Uterus (tissue), 4 donors: Measurements from ENCODE around the gene MYPOP. TPM values are rescaled to one million over a fixed set of nuclear protein-coding genes. Genes with fewer than 3 reads are reported as not detected.

Experiments used
- DNase-seq, 2 donors: peaks; one replicate each; pipeline ENCODE4 v3.0.0-alpha.2; 2019 to 2020
- H3K27ac ChIP-seq, 2 donors: fragments of 200-600 bp; sonication (generic); 1 replicate in 1 of 2; 2 replicates in 1 of 2; pipeline ENCODE4 v1.5.1; 2016 to 2018
- H3K27me3 ChIP-seq, 2 donors: fragments of 200-600 bp; sonication (generic); one replicate each; pipeline ENCODE4 v1.5.1; 2018 to 2019; ENCODE audit warnings: control low read depth in 1 of 2
- H3K36me3 ChIP-seq, 2 donors: fragments of 200-600 bp; sonication (generic); one replicate each; pipeline ENCODE4 v1.5.1; 2019; ENCODE audit warnings: control low read depth in 1 of 2
- H3K4me1 ChIP-seq, 2 donors: fragments of 200-600 bp; sonication (generic); one replicate each; pipeline ENCODE4 v1.5.1; 2018 to 2019; ENCODE audit warnings: control low read depth in 1 of 2
- H3K4me3 ChIP-seq, 2 donors: fragments of 200-600 bp; sonication (generic); 1 replicate in 1 of 2; 2 replicates in 1 of 2; pipeline ENCODE4 v1.5.1; 2018 to 2019; ENCODE audit warnings: mild to moderate bottlenecking in 1 of 2
- H3K9me3 ChIP-seq, 2 donors: fragments of 200-600 bp; sonication (generic); one replicate each; pipeline ENCODE4 v1.5.1; 2019; ENCODE audit warnings: control low read depth in 1 of 2
- POLR2A ChIP-seq, 2 donors: fragments of 450-650 bp; IDR thresholded peaks; one replicate each; pipeline ENCODE4 v1.6.1; 2016; ENCODE audit warnings: antibody characterized with exemption in 2 of 2, mild to moderate bottlenecking in 1 of 2, moderate library complexity in 1 of 2
- intact Hi-C: fragments of 100-400 bp; cut with DNase I; formaldehyde crosslinking; loops from one replicate; pipeline ENCODE4 v1.15.1; 2023; ENCODE audit warnings: low total_unique reads
- total RNA-seq, 4 donors: library from RNA; depleted of rRNA in 3 of 4; stranded (reverse); fragments of >200 nt in 3 of 4; gene quantifications; one replicate each; pipeline versions ENCODE4 v1.1.0 to v1.2.4, GENCODE V29; 2014 to 2023
- TF ChIP-seq, protein P1 (sequence below), 4 experiments: fragments of 200-600 bp in 2 of 4; fragments of 450-650 bp in 2 of 4; sonication (generic) in 2 of 4; IDR thresholded peaks; one replicate each; pipeline ENCODE4 v1.5.1; 2016 to 2019; ENCODE audit warnings: antibody characterized with exemption in 4 of 4, mild to moderate bottlenecking in 2 of 4, moderate library complexity in 1 of 4
- donor health status: DM: yes; HTN: yes; CAD: no.

The MYPOP gene, protein sequence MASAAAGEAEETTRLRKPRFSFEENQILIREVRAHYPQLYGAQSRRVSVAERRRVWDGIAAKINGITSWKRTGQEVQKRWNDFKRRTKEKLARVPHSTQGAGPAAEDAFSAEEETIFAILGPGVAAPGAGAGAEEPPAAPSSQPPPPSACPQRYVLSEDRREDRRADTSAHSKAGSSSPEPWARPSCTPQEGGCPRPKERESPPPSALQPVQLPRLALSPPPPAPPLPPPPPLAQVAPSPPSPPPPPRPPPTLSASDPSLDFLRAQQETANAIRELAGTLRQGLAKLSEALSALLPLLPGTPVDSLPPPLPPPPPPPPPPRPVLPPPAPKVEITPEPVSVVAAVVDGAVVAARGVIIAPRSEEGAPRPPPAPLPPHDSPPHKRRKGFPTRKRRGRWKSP
- 10 to 100 TPM in 1 of 4 donors, 1 to 10 TPM in 2, under 1 TPM in 1; 0.62 to 13.2 (median 2.8) TPM for total RNA-seq

DNA sequence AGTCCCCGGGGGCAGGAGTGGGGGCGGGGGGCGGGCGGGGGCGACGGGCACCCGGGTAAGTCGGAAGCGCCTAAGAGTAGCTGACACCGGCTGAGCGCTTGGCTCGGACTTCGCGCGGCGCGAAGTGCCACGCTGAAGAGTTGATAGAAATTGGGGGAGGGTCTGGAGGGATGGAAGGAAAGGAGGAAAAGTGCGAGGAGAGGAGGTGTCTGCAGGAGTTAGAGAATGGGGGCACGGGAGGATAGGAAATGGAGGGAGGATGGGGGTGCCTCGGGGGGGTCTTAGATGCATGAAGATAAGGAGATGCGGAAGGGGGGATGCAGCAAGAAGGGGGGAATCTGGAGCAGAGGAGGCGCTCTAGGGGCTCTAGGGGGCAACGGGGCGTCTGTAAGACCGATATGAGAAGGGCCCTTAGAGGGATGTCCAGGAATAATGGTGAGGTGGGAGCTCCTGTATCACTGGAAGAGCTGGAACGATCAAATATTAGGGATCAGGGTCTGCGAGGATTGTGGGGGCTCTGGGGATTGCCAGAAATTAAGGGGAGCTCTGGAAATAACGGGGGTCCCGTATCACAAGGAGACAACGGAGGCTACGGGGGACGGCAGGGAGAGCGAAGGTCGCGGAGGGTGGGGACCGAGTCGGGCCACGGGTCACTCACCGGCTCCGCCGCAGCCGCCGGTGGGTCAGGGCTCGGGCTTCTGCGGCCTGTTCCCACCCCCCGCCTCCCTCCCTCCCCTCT lies at the start of gene MYPOP:
Gene MYPOP, minus strand, starts transcription at position 702 of the 739 bp plus-strand sequence. CDS start 840 bp downstream, outside the sequence.
- peak within 1 kb of the TSS; percentile 83 to 85 for H3K27ac ChIP-seq
- peaks cover 0 to 12% of the 10 kb centered on the region in 2 donors for H3K4me1 ChIP-seq
- H3K9me3 ChIP-seq = no peaks in the 10 kb centered on the region
- peak within 1 kb of the TSS; percentile 54 to 77 for H3K4me3 ChIP-seq
- H3K36me3 ChIP-seq = no peaks in the 10 kb centered on the region
- TF ChIP-seq, protein P1, sequence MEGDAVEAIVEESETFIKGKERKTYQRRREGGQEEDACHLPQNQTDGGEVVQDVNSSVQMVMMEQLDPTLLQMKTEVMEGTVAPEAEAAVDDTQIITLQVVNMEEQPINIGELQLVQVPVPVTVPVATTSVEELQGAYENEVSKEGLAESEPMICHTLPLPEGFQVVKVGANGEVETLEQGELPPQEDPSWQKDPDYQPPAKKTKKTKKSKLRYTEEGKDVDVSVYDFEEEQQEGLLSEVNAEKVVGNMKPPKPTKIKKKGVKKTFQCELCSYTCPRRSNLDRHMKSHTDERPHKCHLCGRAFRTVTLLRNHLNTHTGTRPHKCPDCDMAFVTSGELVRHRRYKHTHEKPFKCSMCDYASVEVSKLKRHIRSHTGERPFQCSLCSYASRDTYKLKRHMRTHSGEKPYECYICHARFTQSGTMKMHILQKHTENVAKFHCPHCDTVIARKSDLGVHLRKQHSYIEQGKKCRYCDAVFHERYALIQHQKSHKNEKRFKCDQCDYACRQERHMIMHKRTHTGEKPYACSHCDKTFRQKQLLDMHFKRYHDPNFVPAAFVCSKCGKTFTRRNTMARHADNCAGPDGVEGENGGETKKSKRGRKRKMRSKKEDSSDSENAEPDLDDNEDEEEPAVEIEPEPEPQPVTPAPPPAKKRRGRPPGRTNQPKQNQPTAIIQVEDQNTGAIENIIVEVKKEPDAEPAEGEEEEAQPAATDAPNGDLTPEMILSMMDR (IDR thresholded peaks at IDR 0.05) = no peak
- intact Hi-C loops = no loop called here
- no peaks in the 10 kb centered on the region for H3K27me3 ChIP-seq
- peak; percentile 23 to 38 for DNase-seq

DNA sequence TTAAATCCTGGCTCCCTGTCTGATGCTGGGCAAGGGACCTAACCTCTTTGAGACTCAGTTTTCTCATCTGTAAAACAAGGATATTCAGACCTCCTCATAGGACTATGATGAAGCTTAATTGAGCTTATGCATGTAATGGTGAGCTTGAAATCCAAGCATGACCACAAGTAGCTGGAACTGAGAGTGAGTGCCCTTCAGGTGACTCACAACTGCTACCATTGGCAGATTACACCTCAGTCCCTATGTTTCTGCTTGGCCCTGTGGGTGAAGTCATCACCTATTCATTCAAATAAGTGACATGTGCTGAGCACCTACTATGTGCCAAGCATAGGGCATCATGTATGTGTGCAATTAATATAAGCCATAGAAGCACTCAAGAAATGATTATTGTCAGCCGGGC lies 45.5 kb upstream of the MYPOP start:
- no peak for TF ChIP-seq POLR2A (IDR thresholded peaks at IDR 0.05)
- TF ChIP-seq, protein P1 (IDR thresholded peaks at IDR 0.05) = no peak
- H3K36me3 ChIP-seq = no peaks in the 10 kb centered on the region
- no peak overlapping the region for H3K4me3 ChIP-seq
- no peaks in the 10 kb centered on the region for H3K9me3 ChIP-seq
- no peaks in the 10 kb centered on the region for H3K27me3 ChIP-seq
- H3K27ac ChIP-seq = no peak overlapping the region
- intact Hi-C loops = no loop called here
- no peak for DNase-seq
- H3K4me1 ChIP-seq = no peaks in the 10 kb centered on the region

DNA sequence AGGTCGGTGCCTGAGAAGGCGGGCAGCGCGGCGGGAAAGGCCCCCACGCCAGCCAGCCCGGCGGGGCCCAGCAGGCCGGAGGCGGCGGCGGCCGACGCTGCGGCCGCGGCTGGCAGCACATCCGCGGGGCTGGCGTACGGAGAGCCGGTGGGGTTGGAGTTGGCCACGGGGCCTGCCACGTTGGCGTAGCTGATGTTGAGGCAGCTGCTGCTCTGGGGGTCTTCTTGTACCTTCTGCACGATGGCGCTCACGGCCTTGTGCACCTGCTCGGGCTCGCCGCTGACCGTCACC lies 38.0 kb upstream of the MYPOP start:
- no peaks in the 10 kb centered on the region for H3K9me3 ChIP-seq
- intact Hi-C loops = no loop called here
- TF ChIP-seq, protein P1 (IDR thresholded peaks at IDR 0.05) = no peak
- TF ChIP-seq POLR2A (IDR thresholded peaks at IDR 0.05) = no peak
- H3K27me3 ChIP-seq = no peaks in the 10 kb centered on the region
- H3K4me1 ChIP-seq = no peaks in the 10 kb centered on the region
- no peak overlapping the region for H3K27ac ChIP-seq
- DNase-seq = no peak
- H3K36me3 ChIP-seq = no peaks in the 10 kb centered on the region
- H3K4me3 ChIP-seq = no peak overlapping the region

DNA sequence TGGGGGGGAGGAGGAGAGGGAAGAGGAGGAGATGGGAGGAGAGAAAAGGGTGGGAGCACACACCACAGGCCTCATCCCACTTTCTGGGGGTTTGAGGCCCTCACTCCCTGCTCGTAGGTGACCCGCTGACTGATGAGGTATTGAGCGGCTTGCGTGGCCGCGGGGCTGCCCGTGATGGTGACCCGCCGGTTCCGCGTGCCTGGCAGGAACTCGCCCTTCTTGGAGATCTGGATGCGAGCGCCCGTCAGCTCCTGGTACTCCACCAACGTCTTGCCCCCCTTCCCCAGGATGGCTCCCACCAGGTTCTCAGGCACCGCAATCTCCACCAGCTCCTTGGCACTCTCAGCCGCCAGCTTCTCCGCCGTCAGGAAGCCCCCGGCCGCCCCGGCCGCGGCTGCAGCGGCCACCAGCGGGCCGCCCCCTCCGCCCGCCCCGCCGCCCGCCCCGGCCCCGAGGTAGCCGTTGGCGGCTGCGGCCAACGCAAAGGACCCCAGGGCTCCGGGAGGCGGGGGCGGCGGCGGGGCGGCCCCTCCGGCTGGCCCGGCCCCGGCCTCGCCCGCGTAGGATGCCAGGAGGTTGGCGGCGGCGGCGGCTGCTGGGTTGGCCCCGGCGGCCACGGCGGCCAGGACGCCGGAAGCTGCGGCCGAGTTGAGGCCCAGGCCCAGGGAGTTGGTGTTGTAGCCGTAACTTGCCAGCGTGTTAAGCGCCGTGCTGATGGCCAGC lies 37.5 kb upstream of the MYPOP start:
- H3K36me3 ChIP-seq = no peaks in the 10 kb centered on the region
- H3K4me1 ChIP-seq = no peaks in the 10 kb centered on the region
- H3K27ac ChIP-seq = no peak overlapping the region
- no peaks in the 10 kb centered on the region for H3K9me3 ChIP-seq
- no peak for DNase-seq
- intact Hi-C loops = no loop called here
- H3K4me3 ChIP-seq = no peak overlapping the region
- no peaks in the 10 kb centered on the region for H3K27me3 ChIP-seq
- no peak for TF ChIP-seq POLR2A (IDR thresholded peaks at IDR 0.05)
- TF ChIP-seq, protein P1 (IDR thresholded peaks at IDR 0.05) = no peak
